Neural cell (in vitro differentiated cells): ENCODE measurements around the gene RMI2.

Source experiments
- CTCF ChIP-seq: fragments of 450-650 bp; IDR thresholded peaks from 2 replicates; pipeline ENCODE4 v1.5.1; 2014; ENCODE audit warnings: antibody characterized with exemption, mild to moderate bottlenecking, moderate library complexity; ENCODE audit not compliant: poor library complexity, severe bottlenecking
- EP300 ChIP-seq: fragments of 450-650 bp; conservative IDR thresholded peaks from 2 replicates; pipeline ENCODE4 v1.6.1; 2014; ENCODE audit warnings: antibody characterized with exemption, mild to moderate bottlenecking, moderate library complexity; ENCODE audit not compliant: poor library complexity, severe bottlenecking
- EZH2 ChIP-seq: fragments of 200-600, 300-800 bp; shearing (Covaris generic), sonication (generic); IDR thresholded peaks from 2 replicates; pipeline ENCODE4 v1.6.1; 2014; ENCODE audit warnings: antibody characterized with exemption, low read length, borderline replicate concordance, mild to moderate bottlenecking; ENCODE audit not compliant: insufficient read depth, poor library complexity, severe bottlenecking
- MXI1 ChIP-seq: fragments of 450-650 bp; conservative IDR thresholded peaks from 2 replicates; pipeline ENCODE4 v1.6.1; 2014; ENCODE audit warnings: antibody characterized with exemption, mild to moderate bottlenecking; ENCODE audit not compliant: poor library complexity, severe bottlenecking
- POLR2AphosphoS5 ChIP-seq: IDR thresholded peaks from 2 replicates; pipeline ENCODE4 v1.6.1; 2012
- RAD21 ChIP-seq: fragments of 450-650 bp; conservative IDR thresholded peaks from 2 replicates; pipeline ENCODE4 v1.6.1; 2014; ENCODE audit warnings: antibody characterized with exemption, mild to moderate bottlenecking, moderate library complexity
- TAF1 ChIP-seq: IDR thresholded peaks from 2 replicates; pipeline ENCODE4 v1.6.1; 2012; ENCODE audit warnings: low read depth
- TF ChIP-seq, protein P1 (sequence below): IDR thresholded peaks from 2 replicates; pipeline ENCODE4 v1.6.1; 2012; ENCODE audit warnings: borderline replicate concordance

DNA sequence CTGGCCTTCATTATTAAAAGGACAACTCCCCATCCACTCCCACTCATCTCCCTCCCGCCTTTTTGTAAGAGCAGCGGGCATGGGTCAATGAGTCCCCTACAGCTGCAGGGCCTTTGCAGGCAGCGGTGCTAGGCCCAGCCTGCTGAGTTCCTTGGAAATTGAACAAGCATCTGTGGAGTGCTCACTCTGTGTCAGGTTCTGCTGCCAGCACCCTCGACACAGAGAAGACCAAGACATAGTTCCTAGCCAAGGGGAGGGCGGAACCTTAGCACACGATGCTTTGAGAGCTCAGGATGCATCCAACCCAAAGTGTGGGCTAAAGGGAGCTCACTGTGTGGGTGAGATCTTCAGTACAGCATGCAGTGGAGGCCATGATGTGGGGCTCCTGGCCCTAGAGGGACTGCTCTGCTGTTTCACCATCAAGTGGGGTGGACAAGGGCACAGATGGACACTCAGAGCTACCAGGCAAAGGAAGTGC, 27.6 kb downstream of the RMI2 start:
- TF ChIP-seq MXI1 (no peak), CTCF (no peak), RAD21 (no peak), EP300 (no peak), EZH2 (no peak), POLR2AphosphoS5 (no peak), TAF1 (no peak)
- TF ChIP-seq, protein P1, sequence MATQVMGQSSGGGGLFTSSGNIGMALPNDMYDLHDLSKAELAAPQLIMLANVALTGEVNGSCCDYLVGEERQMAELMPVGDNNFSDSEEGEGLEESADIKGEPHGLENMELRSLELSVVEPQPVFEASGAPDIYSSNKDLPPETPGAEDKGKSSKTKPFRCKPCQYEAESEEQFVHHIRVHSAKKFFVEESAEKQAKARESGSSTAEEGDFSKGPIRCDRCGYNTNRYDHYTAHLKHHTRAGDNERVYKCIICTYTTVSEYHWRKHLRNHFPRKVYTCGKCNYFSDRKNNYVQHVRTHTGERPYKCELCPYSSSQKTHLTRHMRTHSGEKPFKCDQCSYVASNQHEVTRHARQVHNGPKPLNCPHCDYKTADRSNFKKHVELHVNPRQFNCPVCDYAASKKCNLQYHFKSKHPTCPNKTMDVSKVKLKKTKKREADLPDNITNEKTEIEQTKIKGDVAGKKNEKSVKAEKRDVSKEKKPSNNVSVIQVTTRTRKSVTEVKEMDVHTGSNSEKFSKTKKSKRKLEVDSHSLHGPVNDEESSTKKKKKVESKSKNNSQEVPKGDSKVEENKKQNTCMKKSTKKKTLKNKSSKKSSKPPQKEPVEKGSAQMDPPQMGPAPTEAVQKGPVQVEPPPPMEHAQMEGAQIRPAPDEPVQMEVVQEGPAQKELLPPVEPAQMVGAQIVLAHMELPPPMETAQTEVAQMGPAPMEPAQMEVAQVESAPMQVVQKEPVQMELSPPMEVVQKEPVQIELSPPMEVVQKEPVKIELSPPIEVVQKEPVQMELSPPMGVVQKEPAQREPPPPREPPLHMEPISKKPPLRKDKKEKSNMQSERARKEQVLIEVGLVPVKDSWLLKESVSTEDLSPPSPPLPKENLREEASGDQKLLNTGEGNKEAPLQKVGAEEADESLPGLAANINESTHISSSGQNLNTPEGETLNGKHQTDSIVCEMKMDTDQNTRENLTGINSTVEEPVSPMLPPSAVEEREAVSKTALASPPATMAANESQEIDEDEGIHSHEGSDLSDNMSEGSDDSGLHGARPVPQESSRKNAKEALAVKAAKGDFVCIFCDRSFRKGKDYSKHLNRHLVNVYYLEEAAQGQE: no peak
